Embryonic facial prominence (tissue), 1 donor: ENCODE measurements around the gene TECPR2.
A peak's percentile ranks its signal among the peaks of the same experiment; 100 is the strongest.
"Not testable (repeated sequence)": the region's sequence is repeated elsewhere in the genome, so short reads cannot be mapped to it uniquely, and the experiment has no call there.

Source experiments
- DNase-seq: peaks from one replicate; pipeline ENCODE4 v3.0.0-alpha.2; 2016; ENCODE audit errors: extremely low spot score

TECPR2 gene

GRCh38 chr14:102508774-102509745 is 146.3 kb downstream of the TECPR2 start:
- DNase-seq: no peak

- peak; percentile 81 for DNase-seq
Measured at GRCh38 chr14:102509746-102510615, 147.2 kb downstream of the TECPR2 start, which contains the start of gene ANKRD9. TSS of gene ANKRD9 (minus strand) at chr14:102509776. CDS start at chr14:102507889, 1,887 bp downstream.

DNA sequence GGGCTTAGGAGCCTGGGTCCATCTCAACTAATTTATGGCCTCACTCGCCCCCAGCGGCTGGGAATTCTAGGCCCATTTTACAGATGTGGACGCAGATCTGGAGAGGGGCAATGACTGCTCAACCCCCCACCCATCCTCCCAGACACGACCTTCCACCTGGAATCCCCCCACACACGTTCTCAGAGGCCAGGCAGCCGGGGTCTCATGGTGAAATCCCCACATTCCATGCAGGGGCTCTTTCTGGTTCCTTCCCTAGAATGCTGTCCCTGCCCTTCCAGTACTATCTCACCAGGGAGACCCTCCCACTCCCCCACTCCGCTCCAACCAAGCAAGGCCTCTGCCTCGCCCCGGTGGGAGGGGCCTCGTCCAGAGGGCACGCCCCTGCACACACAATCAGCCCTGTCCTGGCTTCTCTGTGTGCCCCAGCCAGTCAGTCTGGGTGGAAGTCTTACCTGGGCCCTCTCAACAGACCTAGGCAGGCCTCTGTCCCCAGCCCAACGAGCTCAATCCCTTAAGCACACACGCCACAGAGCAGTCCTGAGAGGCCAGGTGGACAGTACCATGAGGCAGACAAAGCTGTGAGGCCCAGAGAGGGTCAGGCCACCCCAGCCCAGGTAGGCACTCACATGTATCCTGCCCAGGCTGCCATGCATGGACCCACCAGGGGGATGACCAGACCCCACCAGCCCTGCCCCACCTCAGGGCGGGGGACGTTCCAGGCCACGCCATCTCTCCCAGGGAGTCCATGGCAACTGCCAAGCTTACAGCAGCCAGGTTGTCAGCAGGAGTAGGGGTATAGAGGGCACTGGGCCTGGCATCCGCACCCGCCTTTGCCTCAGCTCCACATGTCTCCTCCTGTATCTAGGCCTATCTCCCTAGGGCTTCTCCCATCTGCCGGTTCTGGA is 148.1 kb downstream of the TECPR2 start:
- DNase-seq: no peak

GRCh38 chr14:102511538-102511937 is 148.8 kb downstream of the TECPR2 start:
- no peak for DNase-seq

GRCh38 chr14:102512793-102513300 is 150.1 kb downstream of the TECPR2 start:
- DNase-seq: no peak

GRCh38 chr14:102513899-102514772 is 151.4 kb downstream of the TECPR2 start:
- DNase-seq: no peak

DNA sequence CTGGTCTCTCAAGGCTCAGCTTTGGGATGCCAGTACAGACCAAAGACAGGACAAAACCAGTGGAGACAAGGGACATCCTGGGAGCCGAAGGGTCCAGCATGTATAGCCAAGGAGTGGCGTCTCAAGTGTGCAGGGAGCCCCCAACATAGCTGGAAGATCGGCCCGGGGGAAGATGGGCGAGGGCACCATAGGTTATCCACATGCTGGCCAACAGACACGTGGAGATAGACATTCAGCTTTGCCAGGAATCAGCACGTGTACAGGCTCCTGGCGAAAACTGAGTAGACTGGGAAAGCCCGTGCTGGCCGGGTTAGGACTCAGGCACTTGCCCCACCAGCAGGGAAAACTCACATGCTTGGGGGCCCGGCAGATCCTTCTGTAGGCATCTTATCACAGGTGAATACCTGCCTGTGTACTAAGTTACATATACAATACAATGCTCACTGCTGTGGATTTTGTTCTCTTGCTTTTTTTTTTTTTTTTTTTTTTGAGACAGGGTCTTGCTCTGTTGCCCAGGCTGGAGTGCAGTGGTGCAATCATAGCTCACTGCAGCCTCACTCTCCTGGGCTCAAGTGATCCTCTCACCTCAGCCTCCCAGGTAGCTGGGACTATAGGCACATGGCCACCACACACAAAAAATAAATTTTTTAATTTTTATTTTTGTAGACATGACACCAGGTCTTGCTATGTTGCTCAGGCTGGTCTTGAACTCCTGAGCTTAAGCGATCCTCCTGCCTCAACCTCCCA is 152.4 kb downstream of the TECPR2 start:
- DNase-seq: no peak

DNA sequence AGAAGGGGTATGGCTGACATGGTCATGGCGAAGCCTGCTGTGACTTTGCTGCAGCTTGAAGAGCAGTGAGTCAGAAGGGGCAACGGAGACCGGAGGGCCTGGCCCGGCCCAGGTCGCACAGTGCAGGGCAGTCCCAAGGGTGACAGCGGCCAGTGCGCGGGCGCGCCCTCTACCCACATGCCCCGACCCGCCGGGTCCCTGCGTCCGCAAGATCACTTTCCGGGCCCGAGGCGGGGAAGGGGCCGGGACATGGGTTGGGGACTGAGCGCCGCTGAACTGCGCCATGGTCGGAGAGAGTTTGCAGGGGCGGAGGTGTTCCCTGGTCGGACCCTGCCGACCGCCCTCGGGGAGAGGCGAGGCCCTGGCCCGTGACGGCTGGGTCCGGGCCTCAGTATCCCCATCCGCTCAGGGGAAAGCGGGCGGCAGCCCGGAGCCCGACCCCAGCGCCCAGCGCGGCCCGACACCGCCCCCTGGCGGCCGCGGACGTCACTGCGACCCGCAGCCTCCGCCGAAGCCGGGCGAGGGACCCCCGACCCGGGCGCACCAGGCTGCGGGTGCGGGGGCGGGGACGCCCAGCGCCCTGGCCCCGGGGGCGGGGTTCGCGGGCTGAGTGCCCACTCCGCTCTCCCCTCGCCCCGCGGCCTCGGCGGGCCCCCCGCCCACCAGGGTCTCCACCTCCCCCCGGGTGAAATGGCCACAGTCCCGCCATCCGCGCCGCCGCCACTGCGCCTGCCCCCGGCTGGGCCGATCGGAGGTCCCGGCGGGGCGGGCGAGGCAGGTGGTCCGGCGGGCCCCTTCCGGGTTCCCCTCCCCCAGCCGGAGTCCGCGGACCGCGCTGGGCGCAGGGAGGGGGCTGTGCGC is 154.0 kb downstream of the TECPR2 start:
- DNase-seq: no peak

DNA sequence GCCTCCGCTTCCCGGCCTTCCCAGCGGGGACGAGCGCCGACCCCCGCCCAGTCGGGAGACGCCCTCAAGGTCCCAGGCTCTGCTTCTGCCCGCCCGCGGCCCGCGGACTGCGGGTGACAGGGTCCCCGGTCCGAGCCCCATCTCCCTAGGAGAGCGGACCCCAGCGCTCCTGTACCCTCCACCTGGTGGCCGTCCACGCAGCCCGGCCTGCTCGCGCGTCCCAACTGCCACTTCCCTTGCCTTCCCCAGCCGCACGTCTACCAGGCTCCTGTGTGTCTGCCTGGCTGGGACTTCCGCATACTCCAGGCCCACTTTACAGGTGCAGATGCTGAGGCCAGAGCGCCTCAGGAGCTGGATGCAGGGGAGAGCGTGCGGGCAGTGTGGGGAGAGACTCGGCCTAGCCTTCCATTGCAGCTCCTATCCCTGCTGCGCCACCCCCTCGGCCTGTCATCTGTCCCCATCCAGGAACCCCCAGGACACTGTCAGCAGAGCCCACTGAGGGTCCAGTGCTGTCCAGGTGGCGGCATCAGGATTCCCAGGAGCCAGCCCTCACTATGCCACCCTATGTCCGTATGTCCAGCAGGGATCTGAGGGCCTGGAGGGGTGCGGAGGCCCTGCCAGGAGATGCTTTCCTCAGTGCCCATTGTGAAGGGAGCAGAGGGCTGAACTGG is 154.8 kb downstream of the TECPR2 start:
- no peak for DNase-seq

DNA sequence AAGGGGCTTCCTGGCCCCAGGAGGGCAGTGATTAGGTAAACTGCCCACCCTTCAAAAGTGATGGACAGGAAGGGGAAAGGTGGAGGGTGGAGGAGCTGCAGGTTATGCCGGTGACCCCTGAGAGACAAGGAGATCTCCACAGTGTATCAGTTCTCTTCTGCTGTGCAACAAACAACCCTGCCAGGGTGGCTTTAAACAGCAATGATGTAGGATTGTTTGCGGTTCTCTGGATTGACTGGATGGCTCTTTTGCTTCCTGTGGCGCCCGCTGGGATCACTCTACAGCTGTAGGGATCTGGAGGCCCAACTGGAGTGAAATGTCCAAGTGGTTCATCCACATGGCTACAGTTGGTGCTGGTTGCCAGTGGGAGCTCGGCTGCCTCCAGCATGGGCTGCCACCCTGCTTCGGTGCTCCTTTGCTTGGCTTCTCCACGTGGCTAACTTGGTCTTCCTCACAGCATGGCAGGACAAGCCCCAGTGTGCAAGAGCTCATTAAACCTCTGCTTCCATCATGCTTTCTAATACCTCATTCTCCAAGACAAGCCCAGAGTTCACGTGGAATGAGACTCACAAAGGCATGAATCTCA is 155.4 kb downstream of the TECPR2 start:
- DNase-seq: no peak

DNA sequence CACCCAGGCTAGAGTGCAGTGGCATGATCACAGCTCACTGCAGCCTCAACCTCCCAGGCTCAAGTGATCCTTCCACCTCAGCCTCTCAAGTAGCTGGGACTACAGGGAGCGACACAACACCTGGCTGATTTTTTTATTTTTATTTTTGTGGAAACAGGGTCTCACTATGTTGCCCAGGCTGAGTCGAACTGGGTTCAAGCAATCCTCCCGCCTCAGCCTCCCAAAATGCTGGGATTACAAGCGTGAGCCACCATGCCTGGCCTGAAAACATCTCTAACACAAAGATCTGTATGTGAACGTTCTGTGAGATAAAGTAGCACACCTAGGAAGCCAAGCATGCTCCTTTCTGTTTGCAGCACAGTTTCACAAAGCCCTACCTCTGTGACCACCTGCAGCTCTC is 157.0 kb downstream of the TECPR2 start:
- DNase-seq: not testable (repeated sequence)

- no peak for DNase-seq
Measured at GRCh38 chr14:102523200-102523568, 160.4 kb downstream of the TECPR2 start.

- no peak for DNase-seq
Measured at GRCh38 chr14:102523569-102524450, 161.1 kb downstream of the TECPR2 start.

DNA sequence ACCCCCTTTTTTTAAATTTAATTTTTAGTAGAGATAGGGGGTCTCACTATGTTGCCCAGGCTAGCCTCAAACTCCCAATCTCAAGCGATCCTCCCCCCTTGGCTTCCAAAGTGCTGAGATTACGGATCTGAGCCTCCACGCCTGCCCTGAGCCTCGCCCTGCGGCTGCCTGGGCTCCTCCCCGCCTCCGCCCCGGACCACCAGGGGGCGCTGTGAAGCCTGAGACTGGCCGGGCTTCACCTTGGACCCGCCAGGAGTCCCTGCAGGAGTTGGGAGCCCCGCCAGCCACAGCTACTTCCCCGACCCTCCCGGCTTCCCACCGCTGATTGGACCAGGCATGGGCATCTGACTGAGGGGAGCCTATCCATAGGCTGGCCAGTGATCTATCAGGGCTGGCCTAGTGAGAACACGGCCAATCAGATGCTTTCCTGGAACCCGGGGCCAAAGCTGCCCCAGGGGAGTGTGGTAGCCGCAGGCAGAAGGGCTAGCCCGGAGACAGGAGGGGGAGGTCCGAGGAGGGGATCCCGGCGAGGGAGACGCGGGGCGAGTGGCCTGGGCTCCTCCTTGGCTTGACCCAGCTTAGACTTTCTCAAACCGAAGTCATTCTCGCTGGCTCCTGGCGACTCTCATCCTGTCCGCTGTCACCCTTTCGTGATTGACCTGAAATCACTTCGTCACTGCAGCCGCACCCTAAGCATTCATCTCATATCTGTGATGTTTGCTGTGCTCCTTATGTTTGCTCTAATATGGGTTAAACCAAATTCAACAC is 161.9 kb downstream of the TECPR2 start:
- DNase-seq: peak; percentile 93

GRCh38 chr14:102525219-102525928 is 162.6 kb downstream of the TECPR2 start:
- no peak for DNase-seq
